OCI-LY3 (cell line): ENCODE data around the gene LRRC4C.

Experiments used
- H2AFZ ChIP-seq: fragments of 200-600, 300-600 bp; shearing (Covaris generic); 2 replicates; pipeline ENCODE4 v1.6.0; 2014; ENCODE audit warnings: antibody characterized with exemption, low read depth, low read length
- H3K27ac ChIP-seq: fragments of 200-600, 300-600 bp; sonication (generic); 2 replicates; pipeline ENCODE4 v1.5.1; 2014; ENCODE audit warnings: mild to moderate bottlenecking, low read length, moderate library complexity, mixed read lengths
- H3K27me3 ChIP-seq: fragments of 200-600, 300-600 bp; sonication (generic); 2 replicates; pipeline ENCODE4 v1.6.1; 2014; ENCODE audit warnings: low read depth, low read length, mixed read lengths
- H3K36me3 ChIP-seq: fragments of 200-600, 300-600 bp; sonication (generic); replicated peaks from 2 replicates; pipeline ENCODE3; 2014; ENCODE audit warnings: low read depth, low read length, mixed read lengths
- H3K4me1 ChIP-seq: fragments of 300-600, 200-600 bp; sonication (generic); 2 replicates; pipeline ENCODE4 v1.6.1; 2014; ENCODE audit warnings: low read length, mixed read lengths
- H3K4me2 ChIP-seq: fragments of 200-600, 300-600 bp; sonication (generic); 2 replicates; pipeline ENCODE4 v1.6.1; 2014; ENCODE audit warnings: low read length, mixed read lengths
- H3K4me3 ChIP-seq: fragments of 300-600, 200-600 bp; sonication (generic); 2 replicates; pipeline ENCODE4 v1.5.1; 2014; ENCODE audit warnings: antibody characterized with exemption, mild to moderate bottlenecking, low read length, moderate library complexity
- H3K79me2 ChIP-seq: fragments of 300-600, 200-600 bp; shearing (Covaris generic); 2 replicates; pipeline ENCODE4 v1.6.1; 2014; ENCODE audit warnings: mild to moderate bottlenecking, low read length, mixed read lengths
- H3K9ac ChIP-seq: fragments of 300-600, 200-600 bp; shearing (Covaris generic); 2 replicates; pipeline ENCODE4 v1.6.0; 2014; ENCODE audit warnings: mild to moderate bottlenecking, low read length, moderate library complexity
- H3K9me3 ChIP-seq: fragments of 200-600, 300-600 bp; shearing (Covaris generic); 2 replicates; pipeline ENCODE4 v1.6.1; 2014; ENCODE audit warnings: low read length, mixed read lengths; ENCODE audit not compliant: insufficient read depth
- H4K20me1 ChIP-seq: fragments of 200-600, 300-600 bp; sonication (generic); 2 replicates; pipeline ENCODE4 v1.6.1; 2016; ENCODE audit warnings: low read length, mixed read lengths; ENCODE audit not compliant: insufficient read depth
- CTCF ChIP-seq: fragments of 200-600, 300-600 bp; sonication (generic); IDR thresholded peaks from 2 replicates; pipeline ENCODE4 v1.5.1; 2014; ENCODE audit warnings: antibody characterized with exemption, low read length, low read depth
- EZH2phosphoT487 ChIP-seq: fragments of 200-600 bp; shearing (Covaris generic); IDR thresholded peaks from 2 replicates; pipeline ENCODE4 v1.6.1; 2018; ENCODE audit warnings: antibody characterized with exemption, mixed run types, low read depth

The LRRC4C gene

GRCh38 chr11:41118521-41118920, 340.9 kb downstream of the LRRC4C start:
- no peak overlapping the region for H3K4me2 ChIP-seq
- TF ChIP-seq CTCF: no peak
- TF ChIP-seq EZH2phosphoT487: no peak
- H2AFZ ChIP-seq: no peak overlapping the region
- H3K9me3 ChIP-seq: no peaks in the 10 kb centered on the region
- H3K27me3 ChIP-seq: no peaks in the 10 kb centered on the region
- no peaks in the 10 kb centered on the region for H3K36me3 ChIP-seq
- H3K4me3 ChIP-seq: no peak overlapping the region
- H4K20me1 ChIP-seq: no peaks in the 10 kb centered on the region
- peaks cover 7% of the 10 kb centered on the region for H3K4me1 ChIP-seq
- H3K79me2 ChIP-seq: no peaks in the 10 kb centered on the region
- H3K9ac ChIP-seq: no peak overlapping the region
- H3K27ac ChIP-seq: no peak overlapping the region

- Histone ChIP-seq H3K4me3 (no peak overlapping the region), H3K27ac (no peak overlapping the region), H3K9ac (no peak overlapping the region), H3K27me3 (no peaks in the 10 kb centered on the region), H3K4me1 (peaks cover 7% of the 10 kb centered on the region), H2AFZ (no peak overlapping the region), H3K36me3 (no peaks in the 10 kb centered on the region), H4K20me1 (no peaks in the 10 kb centered on the region), H3K9me3 (no peaks in the 10 kb centered on the region), H3K79me2 (no peaks in the 10 kb centered on the region), H3K4me2 (no peak overlapping the region)
- TF ChIP-seq EZH2phosphoT487 (no peak), CTCF (no peak)
Observed at GRCh38 chr11:41116970-41117369, 342.5 kb downstream of the LRRC4C start.

- no peaks in the 10 kb centered on the region for H3K9me3 ChIP-seq
- H3K4me1 ChIP-seq: peaks cover 7% of the 10 kb centered on the region
- no peak overlapping the region for H3K4me3 ChIP-seq
Observed at GRCh38 chr11:41115066-41115465, 344.4 kb downstream of the LRRC4C start.

GRCh38 chr11:41113160-41113559, 346.3 kb downstream of the LRRC4C start:
- no peak for TF ChIP-seq EZH2phosphoT487
- TF ChIP-seq CTCF: no peak
- Histone ChIP-seq H3K36me3 (no peaks in the 10 kb centered on the region), H3K4me1 (no peaks in the 10 kb centered on the region), H3K4me3 (no peak overlapping the region), H3K9me3 (no peaks in the 10 kb centered on the region), H3K27ac (no peak overlapping the region), H2AFZ (no peak overlapping the region), H3K27me3 (no peaks in the 10 kb centered on the region), H3K9ac (no peak overlapping the region), H4K20me1 (no peaks in the 10 kb centered on the region), H3K79me2 (no peaks in the 10 kb centered on the region), H3K4me2 (no peak overlapping the region)

More at GRCh38 chr11:41115066-41115465, 344.4 kb downstream of the LRRC4C start:
- Histone ChIP-seq H3K27me3 (no peaks in the 10 kb centered on the region), H2AFZ (no peak overlapping the region), H3K79me2 (no peaks in the 10 kb centered on the region), H3K4me2 (no peak overlapping the region), H4K20me1 (no peaks in the 10 kb centered on the region), H3K36me3 (no peaks in the 10 kb centered on the region), H3K9ac (no peak overlapping the region), H3K27ac (no peak overlapping the region)
- TF ChIP-seq CTCF (no peak), EZH2phosphoT487 (no peak)
